GM21360 (cell line): Measurements from ENCODE around the gene FAM120B.
"Not testable (repeated sequence)": the region's sequence is repeated elsewhere in the genome, so short reads cannot be mapped to it uniquely, and the experiment has no call there.

Source experiments
- ATAC-seq: cut with Tn5 transposase; IDR thresholded peaks from one replicate; pipeline ENCODE4 v1.9.1; 2021; ENCODE audit warnings: mild to moderate bottlenecking, moderate library complexity; ENCODE audit not compliant: unreplicated experiment

The FAM120B gene

GRCh38 chr6:170297576-170298330, 8.8 kb upstream of the FAM120B start:
- ATAC-seq: no peak

- no peak for ATAC-seq
Measured at GRCh38 chr6:170298688-170299087, 7.9 kb upstream of the FAM120B start.

- ATAC-seq: no peak
Measured at GRCh38 chr6:170301184-170301583, 5.4 kb upstream of the FAM120B start.

- ATAC-seq: no peak
Measured at GRCh38 chr6:170305805-170306323, 694 bp upstream of the FAM120B start.

- ATAC-seq: no peak
Measured at GRCh38 chr6:170307080-170307545, 555 bp downstream of the FAM120B start.

- ATAC-seq: no peak
Measured at GRCh38 chr6:170308761-170309160, 2.2 kb downstream of the FAM120B start.

GRCh38 chr6:170311696-170312095, 5.1 kb downstream of the FAM120B start:
- ATAC-seq: no peak

- no peak for ATAC-seq
Measured at GRCh38 chr6:170312876-170313275, 6.3 kb downstream of the FAM120B start.

- ATAC-seq: no peak
Measured at GRCh38 chr6:170313716-170314295, 7.2 kb downstream of the FAM120B start.

- ATAC-seq: no peak
Measured at GRCh38 chr6:170314983-170315382, 8.4 kb downstream of the FAM120B start.

GRCh38 chr6:170316071-170316470, 9.5 kb downstream of the FAM120B start:
- ATAC-seq: no peak

- ATAC-seq: no peak
Measured at GRCh38 chr6:170317076-170317475, 10.5 kb downstream of the FAM120B start.

- no peak for ATAC-seq
Measured at GRCh38 chr6:170317718-170318117, 11.2 kb downstream of the FAM120B start.

GRCh38 chr6:170329321-170329720, 22.8 kb downstream of the FAM120B start:
- no peak for ATAC-seq

- not testable (repeated sequence) for ATAC-seq
Measured at GRCh38 chr6:170335199-170335598, 28.6 kb downstream of the FAM120B start.

GRCh38 chr6:170344631-170345576, 38.3 kb downstream of the FAM120B start:
- peak; percentile 73 for ATAC-seq

- ATAC-seq: no peak
Measured at GRCh38 chr6:170345662-170346061, 39.1 kb downstream of the FAM120B start.

- ATAC-seq: no peak
Measured at GRCh38 chr6:170346649-170347048, 40.1 kb downstream of the FAM120B start.

- no peak for ATAC-seq
Measured at GRCh38 chr6:170347091-170347490, 40.5 kb downstream of the FAM120B start.

- no peak for ATAC-seq
Measured at GRCh38 chr6:170347975-170348374, 41.4 kb downstream of the FAM120B start.

GRCh38 chr6:170351456-170351855, 44.9 kb downstream of the FAM120B start:
- ATAC-seq: not testable (repeated sequence)
